Superior temporal gyrus (tissue), 1 donor: ENCODE data around the gene CAMKMT.

Experiments
- DNase-seq: peaks from one replicate; pipeline ENCODE4 v3.0.0-alpha.2; 2016; ENCODE audit errors: extremely low spot score

The CAMKMT gene

DNA sequence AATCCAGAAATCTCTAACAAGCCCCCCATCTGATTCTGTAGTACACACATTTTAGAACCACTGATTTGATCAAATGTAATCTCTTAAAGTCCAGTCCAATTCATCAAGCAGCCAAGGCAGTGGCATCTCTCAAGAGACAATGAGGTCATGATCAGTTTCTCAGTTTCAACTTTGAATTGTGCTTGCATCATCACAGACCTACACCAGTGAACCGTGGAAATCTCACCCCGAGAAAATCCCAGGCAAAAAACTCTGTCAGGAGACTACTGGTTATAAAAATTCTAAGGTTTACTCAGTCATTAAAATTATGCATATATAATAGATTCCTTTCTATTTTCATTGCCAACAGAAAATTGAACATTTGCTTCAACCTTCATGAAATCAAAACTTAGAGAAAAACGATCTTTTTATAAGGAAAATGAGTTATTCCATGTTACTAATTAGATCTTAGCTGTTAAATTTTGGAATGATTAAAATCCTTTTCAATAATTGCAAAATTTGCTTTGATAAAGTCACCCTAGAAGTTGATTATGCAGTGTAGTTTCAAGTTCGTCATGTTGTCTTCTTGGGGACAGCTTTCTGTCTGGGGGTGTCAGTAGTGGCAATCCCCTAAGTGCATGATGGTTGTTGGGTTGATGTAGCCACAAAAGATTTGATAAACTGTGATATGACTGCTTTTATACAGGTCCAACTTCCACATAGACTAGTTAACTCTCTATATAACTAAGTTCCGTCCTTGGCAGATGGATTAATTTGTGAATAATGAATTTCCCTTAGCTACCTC lies 235.0 kb downstream of the CAMKMT start:
- no peak for DNase-seq

DNA sequence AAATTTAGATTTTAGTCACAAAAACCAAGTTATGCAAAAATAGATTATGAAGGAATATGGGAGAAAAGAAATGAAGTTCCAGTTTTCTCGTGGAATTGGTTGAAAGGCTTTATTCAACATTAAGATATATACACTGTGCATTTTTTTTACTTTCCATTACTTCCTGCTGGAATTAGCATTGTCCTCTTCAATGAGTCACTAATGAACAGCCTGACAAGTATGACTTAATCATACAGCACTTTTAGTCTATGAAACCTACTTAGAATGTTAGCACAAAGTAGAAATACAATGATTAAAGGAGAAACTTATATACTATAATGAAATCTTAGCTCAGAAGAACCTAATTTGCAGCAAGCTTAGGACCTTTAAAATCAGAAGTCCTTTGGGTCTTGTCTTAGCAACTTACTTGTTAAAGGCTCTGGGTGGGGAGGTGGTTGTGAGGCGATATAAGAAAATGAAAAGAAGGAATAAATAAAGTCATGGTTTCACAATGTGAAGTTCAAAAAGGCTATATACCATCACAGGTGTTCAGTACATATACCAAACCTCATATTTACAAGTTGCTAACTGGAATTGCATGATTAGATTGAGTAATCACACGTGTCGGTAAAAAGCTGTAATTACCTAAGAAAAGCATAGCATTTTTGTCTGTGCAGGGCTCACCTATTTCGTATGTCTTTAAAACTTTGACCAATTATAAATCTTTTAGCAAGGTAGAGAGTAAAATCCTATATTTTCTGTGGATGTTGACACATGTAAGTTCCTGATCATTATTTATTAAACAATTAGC lies 236.8 kb downstream of the CAMKMT start:
- no peak for DNase-seq

DNA sequence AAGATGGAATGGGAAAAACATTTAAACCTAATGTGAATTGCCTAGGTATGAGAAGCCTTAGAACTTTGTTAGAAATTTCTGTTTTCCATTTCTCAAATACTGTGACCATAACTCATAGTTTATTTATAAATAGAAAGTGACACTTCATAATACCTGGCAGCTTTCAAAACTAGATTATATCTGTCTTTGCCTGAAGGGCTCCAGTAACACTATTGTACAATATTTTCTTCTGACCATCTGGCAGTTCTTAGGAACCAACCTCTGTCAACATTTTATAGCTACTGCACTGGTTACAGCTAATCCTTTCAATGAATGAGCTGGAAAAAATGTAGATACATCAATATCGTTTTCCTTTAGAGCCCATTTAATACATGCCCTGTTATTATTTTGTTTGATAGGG lies 237.4 kb downstream of the CAMKMT start:
- no peak for DNase-seq

DNA sequence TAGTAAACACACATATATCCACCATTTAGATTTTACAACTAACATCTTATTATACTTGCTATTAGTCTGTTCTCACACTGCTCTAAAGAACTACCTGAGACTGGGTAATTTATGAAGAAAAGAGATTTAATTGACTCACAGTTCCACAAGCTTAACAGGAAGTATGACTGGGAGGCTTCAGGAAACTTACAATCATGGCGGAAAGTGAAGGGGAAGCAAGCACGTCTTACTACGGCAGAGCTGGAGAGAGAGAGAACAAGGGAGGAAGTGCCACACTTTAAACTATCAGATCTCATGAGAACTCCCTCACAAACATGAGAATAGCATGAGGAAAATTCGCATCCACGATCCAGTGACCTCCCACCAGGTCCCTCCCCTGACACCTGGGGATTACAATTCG lies 240.7 kb downstream of the CAMKMT start:
- no peak for DNase-seq

DNA sequence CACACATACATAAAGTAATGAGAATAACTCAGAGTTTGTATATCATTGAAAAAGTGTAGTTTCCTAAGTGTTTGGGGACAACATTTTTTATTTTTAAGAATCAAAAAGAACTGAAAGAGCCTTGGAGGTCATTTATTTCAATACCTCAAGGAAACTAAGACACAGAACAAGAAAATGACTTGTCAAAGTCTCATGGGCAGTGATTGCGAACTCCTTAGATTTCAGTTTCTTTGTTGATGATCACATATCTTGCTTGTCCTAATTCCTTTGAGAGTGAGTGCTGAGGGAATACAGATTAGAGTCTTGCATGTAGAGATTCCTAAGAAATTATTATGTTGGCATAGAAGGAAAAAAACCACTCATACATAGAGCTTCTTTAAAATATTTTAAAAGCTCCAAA lies 243.8 kb downstream of the CAMKMT start:
- no peak for DNase-seq

DNA sequence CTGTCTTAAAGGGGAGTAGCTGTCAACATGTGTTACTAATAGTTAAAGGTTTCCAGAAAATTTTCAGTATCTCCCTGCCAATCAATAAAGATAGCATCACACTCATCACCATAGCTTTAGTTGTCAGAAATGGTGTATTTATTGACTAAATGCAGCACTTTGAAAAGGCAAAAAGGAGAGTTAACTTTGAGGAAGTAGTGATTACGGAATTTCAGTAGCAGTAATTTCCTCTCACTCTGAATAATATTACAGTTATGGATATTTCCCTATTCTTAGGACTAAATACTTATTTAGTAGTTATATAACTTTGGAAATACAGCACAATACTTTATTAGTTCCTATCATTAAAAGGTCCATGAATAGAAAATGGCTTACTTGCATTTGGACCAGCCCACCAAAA lies 250.5 kb downstream of the CAMKMT start:
- no peak for DNase-seq

DNA sequence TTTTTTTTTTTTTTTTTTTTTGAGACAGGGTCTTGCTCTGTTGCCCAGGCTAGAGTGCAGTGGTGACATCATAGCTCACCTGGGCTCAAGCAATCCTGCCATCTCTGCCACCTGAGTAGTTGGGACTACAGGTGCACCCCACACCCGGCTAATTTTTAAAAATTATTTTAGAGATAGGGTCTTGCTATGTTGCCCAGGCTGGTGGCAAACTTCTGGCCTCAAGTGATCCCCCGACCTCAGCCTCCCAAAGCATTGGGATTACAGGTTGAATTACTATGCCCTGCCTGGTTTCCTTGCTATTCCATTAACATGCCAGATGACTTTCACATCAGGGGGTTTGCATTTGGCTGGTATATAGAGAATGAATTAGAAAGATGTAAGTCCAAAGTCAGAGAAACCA lies 253.2 kb downstream of the CAMKMT start:
- DNase-seq: no peak

DNA sequence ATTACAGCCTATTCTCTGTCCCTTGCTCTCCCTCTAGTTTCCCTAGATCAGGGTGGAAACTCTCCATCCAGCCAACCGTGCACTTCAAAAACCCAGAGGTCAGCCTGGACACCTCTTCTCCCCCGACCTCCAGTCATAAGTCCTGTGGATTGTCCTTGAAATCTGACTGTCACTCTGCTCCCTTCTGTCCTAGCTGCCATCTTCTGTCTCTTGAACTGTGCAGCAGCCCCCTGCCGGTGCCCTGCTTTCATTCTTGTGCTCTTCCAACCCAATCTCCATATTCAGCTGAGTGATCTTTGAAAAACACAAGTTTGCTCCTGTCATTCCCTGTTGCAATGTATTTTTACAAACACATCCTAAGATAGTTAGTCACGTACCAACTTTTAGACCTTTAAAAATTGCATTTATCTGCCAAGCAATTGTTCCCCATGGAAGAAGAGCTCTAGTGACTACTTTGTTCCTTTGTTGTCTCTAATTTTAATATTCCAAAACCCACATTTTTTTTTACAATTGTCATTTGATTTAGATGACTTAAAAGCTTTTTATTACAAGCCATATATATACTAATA lies 254.3 kb downstream of the CAMKMT start:
- no peak for DNase-seq

DNA sequence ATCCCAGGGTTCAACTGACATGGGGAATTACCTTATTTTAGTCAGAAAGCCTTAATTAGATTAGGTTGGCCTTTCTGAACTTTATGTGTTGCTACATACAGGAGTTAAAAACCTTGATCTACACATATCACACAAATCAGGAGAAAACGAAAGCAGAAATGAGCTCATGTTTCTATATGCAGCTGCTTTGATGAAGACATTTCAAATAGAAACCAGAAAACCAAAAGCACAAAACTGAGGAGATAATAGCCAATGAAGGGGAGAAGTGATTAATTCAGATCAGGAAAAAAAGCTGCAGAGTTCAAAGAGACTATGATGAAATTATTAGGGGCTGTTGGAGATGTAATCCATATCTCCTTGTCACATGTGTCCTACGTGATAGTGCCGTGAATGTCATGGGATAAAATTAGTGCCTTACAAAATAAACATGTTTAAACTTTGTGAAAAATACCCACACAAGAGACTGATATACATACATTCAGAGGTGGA lies 255.0 kb downstream of the CAMKMT start:
- no peak for DNase-seq

DNA sequence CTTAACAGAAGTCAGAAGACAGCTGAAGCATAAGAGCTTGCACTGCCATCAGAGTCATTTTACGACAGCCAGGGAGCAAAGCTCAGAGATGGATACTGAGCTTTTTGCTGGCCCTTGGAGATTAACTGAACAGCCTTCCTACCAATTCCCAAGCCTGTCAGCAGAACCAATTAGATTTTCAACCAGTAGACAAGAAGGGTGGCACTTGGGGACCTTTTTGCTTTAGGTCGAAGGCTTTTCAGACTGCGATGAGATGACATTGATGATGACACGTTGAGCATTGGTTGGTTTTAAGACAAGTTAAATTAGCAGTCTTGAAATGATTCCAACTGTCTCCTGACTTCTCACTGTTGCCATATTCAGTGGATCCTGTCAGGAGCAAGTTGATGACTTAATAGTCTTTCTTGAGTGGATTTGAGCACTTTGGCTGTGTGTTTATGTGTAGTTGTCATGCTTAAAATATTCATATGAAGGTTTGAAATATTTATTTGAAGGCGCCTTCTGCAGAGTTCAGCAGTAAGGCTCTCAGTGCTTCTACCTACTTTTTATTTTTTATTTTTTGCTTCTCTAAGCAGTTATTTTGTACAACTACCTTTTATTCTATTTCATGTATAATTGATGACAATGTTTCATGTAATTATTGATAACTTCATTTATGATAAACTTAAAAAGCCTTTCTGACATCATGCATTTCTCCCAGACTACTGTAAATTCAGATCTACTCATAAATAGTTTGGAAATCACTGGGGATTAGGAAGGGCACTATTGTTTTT lies 256.7 kb downstream of the CAMKMT start:
- no peak for DNase-seq

DNA sequence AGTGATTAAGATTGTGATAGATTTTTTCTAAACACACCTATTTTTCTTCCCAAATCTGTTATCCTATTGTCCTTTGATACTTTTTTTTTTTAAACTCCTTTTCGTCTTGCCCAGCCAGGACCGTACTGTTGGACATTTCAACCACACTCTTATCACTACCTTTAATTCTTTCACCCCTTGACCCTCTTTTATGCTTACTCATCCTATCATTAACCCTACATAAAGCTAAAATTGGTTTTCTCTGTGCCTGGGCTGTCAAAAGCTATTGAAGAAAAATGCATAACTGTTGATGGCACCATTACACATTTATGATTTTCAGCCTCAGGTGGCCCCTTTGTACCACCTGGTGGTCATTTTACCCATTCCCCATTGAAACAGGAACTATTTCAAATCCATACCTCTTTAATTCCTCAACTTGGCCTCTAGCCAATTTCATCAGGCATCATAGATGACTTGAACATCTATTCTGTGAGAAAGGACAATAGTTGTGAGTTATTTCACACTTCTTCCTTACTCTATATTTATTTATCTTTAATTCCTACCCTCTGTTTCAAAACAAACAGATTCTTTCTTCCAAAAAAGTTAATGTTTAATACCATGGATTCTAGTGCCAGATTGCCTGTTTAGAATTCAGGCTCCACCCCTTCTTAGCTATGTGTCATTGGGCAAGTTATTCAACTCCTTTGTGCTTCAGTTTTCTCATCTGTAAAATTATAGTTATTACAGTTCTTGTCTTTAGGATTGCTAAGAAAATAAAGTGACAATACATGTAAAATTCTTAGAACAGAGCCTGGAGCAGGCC lies 258.6 kb downstream of the CAMKMT start:
- no peak for DNase-seq

DNA sequence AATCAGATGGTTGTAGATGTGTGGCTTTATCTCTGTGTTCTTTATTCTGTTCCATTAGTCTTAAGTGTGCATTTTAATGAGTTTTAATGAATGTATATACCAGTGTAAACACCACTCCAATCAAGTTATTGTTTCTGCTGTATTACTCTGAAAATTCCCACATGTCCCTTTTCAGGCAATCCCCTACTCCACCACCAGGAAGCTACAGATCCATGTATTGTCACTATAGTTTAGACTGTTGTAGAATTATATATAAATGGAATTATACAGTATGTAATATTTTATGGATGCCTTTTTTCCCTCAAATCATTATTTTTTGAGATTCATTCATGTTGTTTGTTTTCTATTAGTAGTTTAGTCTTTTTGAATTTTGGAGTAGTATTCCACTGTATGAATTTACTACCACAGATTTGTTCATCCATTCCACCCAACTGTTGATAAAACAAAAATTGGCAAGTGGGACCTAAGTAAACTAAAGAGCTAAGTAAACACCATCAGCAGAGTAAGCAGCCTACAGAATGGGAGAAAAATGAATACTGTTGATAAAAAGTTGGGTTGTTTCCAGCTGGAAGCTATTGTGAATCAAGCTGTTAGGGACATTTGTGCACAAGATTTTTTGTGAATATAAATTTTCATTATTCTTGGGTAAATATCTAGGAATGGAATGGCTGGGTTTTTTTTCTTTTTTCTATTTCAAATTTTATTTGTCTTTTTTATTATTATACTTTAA lies 262.0 kb downstream of the CAMKMT start:
- no peak for DNase-seq

DNA sequence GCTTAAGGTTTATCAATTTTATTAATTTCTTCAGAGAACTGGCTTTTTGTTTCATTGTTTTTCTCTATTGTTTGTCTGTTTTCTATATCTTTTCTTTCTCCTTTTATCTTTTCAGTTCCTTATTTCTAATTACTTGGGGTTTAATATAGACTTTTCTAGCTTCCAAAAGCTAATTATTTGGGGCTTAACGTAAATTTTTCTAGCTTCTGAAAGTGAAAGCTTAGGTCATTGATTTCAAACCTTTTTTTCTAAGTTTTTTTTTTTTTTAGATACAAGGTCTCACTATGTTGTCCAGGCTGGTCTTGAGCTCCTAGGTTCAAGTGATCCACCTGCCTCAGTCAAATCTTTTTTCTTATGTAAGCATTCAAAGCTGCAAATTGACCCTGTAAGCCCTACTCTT lies 266.6 kb downstream of the CAMKMT start:
- no peak for DNase-seq

DNA sequence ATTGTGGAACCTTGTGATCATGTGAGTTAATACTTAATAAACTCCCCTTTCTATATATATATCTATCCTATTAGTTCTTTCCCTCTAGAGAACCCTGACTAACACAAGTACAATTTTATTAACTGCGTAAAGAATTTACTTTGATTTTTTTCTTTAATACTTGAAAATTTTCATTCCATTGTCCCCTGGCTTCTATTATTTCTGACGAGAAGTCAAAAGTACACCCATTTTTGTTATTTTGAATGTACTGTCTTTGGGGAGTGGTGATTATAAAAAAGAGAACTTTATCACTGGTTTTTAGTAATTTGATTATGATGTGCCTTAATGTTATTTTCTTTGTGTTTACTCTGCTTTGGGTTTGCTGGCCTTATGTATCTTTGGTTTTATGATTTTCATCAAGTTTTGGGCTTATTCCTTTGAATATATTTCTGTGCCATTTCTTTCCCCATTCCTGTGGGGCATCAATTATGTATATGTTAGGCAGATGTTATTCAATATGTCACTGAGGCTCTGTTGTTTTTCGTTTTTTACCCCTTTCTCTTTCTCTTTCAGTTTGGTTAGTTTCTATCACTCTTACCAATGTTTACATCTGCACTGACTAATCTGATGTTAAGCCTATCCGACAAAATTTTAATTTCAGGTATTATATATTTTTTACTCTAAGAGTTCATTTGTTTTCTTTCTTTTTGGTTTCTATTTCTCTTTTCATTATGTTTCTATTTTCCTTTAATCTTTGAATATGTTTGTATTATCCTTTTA lies 271.4 kb downstream of the CAMKMT start:
- no peak for DNase-seq

DNA sequence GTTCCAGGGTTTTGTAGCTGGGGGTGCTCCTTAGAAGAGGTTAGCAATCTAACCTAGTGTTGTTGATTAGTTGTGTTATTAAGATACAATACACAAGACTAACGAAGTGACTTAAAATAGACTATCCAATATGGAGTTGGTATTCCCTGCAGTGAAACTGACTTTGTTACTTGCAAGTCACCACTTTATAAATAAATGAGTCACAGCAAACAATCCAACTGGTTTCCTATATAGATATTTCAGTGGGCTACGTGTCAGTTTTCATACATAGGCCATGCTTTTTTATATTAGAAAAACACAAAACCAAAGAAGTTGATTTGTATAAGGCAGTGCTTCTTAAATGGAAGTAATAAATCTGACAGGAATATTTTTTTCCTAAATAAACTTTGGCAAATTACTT lies 274.0 kb downstream of the CAMKMT start:
- no peak for DNase-seq

DNA sequence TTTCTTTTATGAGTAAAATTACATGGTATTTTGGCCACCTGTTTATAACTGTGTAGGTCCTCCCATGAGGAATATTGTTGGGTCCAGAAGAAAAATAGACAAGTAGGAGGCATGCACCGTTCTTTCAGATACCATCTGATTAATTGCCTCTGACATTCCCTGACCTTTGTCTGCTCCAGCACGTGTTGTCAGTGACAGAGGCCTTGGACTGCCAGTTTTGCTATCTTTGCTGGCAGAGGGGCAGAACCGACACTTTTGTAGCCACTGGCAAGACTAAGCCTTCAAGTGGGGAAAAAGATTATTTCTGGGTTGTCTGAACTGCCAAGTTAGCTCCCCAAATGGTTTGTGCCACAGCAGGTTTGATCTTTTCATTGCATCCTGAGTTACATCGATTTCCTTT lies 276.9 kb downstream of the CAMKMT start:
- DNase-seq: no peak

DNA sequence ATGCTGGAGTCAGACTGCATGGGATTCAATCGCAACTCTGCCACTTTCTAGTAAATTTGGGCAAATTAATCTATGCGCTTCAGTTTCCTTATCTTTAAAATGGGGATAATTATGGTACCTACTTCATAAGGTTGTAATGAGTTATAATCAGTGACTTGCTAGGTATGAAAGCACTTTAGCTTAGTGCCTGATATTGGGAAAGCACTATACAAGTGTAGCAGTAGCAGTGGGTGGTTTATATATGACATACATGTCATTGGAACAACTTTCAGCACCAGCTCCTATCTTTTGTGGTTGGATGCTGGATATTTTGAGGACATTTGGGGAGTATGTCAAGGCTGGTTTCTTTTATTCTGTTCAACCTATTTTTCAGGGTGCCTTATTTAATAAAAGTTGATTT lies 277.7 kb downstream of the CAMKMT start:
- no peak for DNase-seq

DNA sequence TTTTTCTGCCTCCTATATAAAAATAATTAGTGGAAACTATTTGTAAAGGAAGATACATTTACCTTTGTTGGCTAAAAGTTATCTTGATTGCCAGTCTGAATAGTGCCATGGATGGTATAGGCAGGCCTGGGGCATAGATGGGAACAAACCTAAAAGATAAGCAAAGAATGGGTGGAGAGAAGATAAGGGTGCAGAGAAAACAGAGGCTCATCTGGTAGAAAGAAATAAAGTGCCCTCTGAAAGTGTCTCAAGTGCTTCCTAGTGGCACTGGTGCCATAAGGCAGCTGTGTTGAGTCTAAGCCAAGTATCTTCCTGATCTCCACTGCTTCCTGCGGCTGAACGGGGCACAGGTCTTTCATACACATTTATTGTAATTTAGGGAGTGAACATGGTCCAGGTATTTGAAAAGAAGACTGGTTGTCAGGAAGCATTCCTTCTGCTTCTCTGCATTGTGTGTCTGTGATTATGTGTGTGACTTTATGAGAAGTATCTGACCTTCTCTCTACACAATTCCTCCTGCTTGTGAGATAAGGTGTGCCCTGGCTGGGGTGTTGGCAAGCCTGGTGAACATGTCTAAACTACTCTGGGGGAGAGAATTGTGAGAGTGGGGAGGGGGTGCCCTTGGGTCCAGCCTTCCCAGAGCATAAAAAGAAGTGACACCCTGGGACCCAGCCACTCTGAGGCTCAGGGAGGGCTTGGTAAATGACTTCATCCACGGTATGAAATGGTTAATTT lies 280.5 kb downstream of the CAMKMT start:
- DNase-seq: no peak

DNA sequence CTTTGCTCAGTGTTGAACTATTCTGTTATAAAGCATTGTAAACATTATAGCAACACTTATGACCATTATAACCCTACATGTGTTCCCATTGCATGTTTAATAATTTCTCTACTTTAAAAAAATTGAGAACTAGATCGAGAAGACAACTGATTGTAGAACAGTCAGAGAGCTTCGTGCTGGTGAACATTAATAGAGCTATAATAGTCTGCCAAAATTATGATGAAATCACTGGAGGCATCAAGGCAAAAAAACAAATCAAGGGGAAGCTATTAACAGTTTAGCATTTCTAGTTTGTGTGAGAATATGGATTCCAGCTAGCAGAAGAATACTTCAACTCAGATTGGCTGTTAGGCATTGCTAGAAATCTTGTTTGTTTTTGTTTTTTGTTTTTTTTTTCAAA lies 284.2 kb downstream of the CAMKMT start:
- DNase-seq: no peak
